ENCODE data around the gene ADAM33.

DNA sequence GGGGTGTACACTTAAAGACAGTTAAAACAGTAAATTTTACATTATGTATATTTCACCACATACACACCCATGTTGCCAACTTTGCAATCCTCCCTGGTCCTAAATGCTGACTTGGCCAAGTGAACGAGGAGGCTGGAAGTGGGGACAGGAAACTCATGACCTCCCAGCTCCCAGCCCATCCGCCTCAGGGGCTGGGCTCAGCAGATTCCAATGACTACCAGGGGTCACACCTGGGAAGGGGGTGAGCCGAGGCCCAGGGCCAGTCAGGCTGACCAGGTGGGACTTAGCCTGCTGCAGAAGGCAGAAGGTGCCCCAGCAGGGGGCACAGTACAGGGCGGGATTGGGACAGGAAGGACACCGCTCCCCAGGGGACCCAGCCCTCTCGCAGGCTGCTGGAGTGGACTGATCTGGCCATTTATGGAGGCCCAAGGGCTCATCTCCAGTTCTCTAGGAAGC, 28.2 kb upstream of the ADAM33 start:
- TF ChIP-seq, protein P1, sequence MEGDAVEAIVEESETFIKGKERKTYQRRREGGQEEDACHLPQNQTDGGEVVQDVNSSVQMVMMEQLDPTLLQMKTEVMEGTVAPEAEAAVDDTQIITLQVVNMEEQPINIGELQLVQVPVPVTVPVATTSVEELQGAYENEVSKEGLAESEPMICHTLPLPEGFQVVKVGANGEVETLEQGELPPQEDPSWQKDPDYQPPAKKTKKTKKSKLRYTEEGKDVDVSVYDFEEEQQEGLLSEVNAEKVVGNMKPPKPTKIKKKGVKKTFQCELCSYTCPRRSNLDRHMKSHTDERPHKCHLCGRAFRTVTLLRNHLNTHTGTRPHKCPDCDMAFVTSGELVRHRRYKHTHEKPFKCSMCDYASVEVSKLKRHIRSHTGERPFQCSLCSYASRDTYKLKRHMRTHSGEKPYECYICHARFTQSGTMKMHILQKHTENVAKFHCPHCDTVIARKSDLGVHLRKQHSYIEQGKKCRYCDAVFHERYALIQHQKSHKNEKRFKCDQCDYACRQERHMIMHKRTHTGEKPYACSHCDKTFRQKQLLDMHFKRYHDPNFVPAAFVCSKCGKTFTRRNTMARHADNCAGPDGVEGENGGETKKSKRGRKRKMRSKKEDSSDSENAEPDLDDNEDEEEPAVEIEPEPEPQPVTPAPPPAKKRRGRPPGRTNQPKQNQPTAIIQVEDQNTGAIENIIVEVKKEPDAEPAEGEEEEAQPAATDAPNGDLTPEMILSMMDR (conservative IDR thresholded peaks at IDR 0.05; ENCODE audit: low read depth in 2 of 2), result no peak
- TF ChIP-seq EZH2 (IDR thresholded peaks at IDR 0.05; ENCODE audit: low read depth, unreplicated experiment), result no peak
- TF ChIP-seq, protein P2, sequence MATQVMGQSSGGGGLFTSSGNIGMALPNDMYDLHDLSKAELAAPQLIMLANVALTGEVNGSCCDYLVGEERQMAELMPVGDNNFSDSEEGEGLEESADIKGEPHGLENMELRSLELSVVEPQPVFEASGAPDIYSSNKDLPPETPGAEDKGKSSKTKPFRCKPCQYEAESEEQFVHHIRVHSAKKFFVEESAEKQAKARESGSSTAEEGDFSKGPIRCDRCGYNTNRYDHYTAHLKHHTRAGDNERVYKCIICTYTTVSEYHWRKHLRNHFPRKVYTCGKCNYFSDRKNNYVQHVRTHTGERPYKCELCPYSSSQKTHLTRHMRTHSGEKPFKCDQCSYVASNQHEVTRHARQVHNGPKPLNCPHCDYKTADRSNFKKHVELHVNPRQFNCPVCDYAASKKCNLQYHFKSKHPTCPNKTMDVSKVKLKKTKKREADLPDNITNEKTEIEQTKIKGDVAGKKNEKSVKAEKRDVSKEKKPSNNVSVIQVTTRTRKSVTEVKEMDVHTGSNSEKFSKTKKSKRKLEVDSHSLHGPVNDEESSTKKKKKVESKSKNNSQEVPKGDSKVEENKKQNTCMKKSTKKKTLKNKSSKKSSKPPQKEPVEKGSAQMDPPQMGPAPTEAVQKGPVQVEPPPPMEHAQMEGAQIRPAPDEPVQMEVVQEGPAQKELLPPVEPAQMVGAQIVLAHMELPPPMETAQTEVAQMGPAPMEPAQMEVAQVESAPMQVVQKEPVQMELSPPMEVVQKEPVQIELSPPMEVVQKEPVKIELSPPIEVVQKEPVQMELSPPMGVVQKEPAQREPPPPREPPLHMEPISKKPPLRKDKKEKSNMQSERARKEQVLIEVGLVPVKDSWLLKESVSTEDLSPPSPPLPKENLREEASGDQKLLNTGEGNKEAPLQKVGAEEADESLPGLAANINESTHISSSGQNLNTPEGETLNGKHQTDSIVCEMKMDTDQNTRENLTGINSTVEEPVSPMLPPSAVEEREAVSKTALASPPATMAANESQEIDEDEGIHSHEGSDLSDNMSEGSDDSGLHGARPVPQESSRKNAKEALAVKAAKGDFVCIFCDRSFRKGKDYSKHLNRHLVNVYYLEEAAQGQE (IDR thresholded peaks at IDR 0.05; ENCODE audit: unreplicated experiment), result no peak
- TF ChIP-seq EZH2phosphoT487 (IDR thresholded peaks at IDR 0.05; ENCODE audit: unreplicated experiment), result no peak
- TF ChIP-seq POLR2AphosphoS5 (IDR thresholded peaks at IDR 0.05; ENCODE audit: low read depth), result no peak
- TF ChIP-seq, protein P3, sequence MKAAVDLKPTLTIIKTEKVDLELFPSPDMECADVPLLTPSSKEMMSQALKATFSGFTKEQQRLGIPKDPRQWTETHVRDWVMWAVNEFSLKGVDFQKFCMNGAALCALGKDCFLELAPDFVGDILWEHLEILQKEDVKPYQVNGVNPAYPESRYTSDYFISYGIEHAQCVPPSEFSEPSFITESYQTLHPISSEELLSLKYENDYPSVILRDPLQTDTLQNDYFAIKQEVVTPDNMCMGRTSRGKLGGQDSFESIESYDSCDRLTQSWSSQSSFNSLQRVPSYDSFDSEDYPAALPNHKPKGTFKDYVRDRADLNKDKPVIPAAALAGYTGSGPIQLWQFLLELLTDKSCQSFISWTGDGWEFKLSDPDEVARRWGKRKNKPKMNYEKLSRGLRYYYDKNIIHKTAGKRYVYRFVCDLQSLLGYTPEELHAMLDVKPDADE (IDR thresholded peaks at IDR 0.05), result no peak
- no peak for TF ChIP-seq NANOG (IDR thresholded peaks at IDR 0.05; ENCODE audit: borderline replicate concordance)
- TF ChIP-seq JUNB (IDR thresholded peaks at IDR 0.05; ENCODE audit: unreplicated experiment), result no peak
- TF ChIP-seq CREB1 (CRISPR knock-in tag; IDR thresholded peaks at IDR 0.05; ENCODE audit: low read depth), result no peak
- TF ChIP-seq STAT1 (IDR thresholded peaks at IDR 0.05; ENCODE audit: unreplicated experiment), result no peak
